GM19035 (cell line): ENCODE results near the gene SPNS2.

Source experiments
- ATAC-seq: cut with Tn5 transposase; IDR thresholded peaks from one replicate; pipeline ENCODE4 v1.9.1; 2021; ENCODE audit not compliant: unreplicated experiment

SPNS2 gene

GRCh38 chr17:4584917-4585637 lies 86.4 kb downstream of the SPNS2 start:
- ATAC-seq = no peak

GRCh38 chr17:4585638-4585994 lies 86.9 kb downstream of the SPNS2 start:
- no peak for ATAC-seq

- no peak for ATAC-seq
Observed at GRCh38 chr17:4586043-4586442, 87.4 kb downstream of the SPNS2 start.

DNA sequence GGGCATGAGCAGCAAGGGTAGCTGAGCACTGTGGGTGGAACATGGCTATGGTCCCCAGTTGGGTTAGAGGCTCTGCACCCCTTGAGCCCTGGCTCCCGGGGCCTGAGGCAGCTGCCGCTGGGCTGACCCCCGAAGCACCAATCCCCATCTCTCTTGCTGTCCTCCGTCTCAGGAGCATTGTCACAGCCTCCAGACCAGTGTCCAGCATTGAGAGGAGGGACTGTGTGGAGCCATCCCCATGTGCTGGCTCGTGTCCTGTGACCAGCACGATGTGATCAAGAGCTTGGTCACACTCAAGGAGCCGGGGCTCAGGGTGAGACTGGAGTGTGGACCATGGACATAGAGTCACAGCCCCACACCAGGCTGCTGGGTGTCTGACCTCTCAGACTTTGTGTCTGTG lies 88.5 kb downstream of the SPNS2 start:
- no peak for ATAC-seq

DNA sequence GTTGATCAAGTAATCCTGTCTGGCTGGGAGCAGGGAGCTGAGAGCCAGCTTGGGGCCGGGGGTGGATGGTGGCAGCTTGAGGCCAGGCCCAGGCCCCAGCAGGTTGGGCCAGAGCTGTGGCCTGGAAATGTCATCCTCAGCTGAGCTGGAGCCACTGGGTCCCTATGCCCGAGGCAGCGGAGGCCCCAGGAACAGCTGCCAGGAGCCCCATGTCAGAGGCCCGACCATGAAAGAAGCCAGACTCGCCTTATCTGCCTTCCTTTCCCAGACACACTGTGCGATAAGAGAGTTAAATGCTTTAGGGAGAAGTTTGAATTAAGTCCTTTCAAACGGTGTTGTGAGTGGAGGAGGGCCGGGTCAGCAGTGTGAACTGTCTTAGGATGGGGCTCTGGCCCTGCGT lies 89.1 kb downstream of the SPNS2 start:
- no peak for ATAC-seq

DNA sequence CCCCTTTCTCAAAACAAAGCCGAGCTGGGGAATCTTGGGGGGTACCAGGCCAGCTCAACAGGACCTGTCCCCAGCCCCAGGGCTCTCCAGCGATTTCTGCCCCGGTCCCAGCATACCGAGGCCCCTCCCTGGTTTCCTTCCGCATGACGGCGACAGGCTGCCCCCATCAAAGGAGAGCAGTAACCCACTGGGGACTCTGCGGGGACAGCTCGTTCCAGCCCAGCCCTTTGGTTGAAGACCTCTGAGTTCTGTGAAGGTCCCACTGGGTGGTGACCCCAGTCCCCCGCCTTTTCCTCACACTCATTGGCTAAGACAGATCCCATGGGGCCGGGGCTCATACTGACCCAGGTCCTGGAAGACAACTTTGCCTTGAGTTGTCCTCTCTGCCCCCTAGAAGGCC lies 89.7 kb downstream of the SPNS2 start:
- no peak for ATAC-seq
